SJSA1 (cell line): ENCODE results near the gene ATP1A3. TPM values are rescaled to one million over a fixed set of nuclear protein-coding genes. Genes with fewer than 3 reads are reported as not detected.

Experiments used
- DNase-seq, 2 experiments: peaks; one replicate each; pipeline ENCODE4 v3.0.0-alpha.2; 2015 to 2020; ENCODE audit warnings: low spot score in 2 of 2, low read depth in 1 of 2
- H3K27ac ChIP-seq: fragments of 250-450 bp; sonication (Bioruptor Pico); 2 replicates; pipeline ENCODE4 v1.5.1; 2020; ENCODE audit warnings: mild to moderate bottlenecking, moderate library complexity
- H3K27me3 ChIP-seq: fragments of 250-450 bp; sonication (Bioruptor Pico); replicated peaks from 2 replicates; pipeline ENCODE4 v1.5.1; 2020; ENCODE audit warnings: mild to moderate bottlenecking, moderate library complexity
- H3K36me3 ChIP-seq: fragments of 250-450 bp; sonication (Bioruptor Pico); 2 replicates; pipeline ENCODE4 v1.5.1; 2020; ENCODE audit warnings: mild to moderate bottlenecking
- H3K4me1 ChIP-seq: fragments of 250-450 bp; sonication (Bioruptor Pico); replicated peaks from 2 replicates; pipeline ENCODE4 v1.6.1; 2021; ENCODE audit warnings: mild to moderate bottlenecking
- H3K4me3 ChIP-seq: fragments of 250-450 bp; sonication (Bioruptor Pico); 2 replicates; pipeline ENCODE4 v1.5.1; 2020; ENCODE audit warnings: mild to moderate bottlenecking
- H3K9me3 ChIP-seq: fragments of 250-450 bp; sonication (Bioruptor Pico); replicated peaks from 2 replicates; pipeline ENCODE4 v1.5.1; 2020; ENCODE audit warnings: mild to moderate bottlenecking
- total RNA-seq: library from RNA; depleted of rRNA; stranded (reverse); fragments of >200 nt; shearing (Covaris generic); gene quantifications from 2 replicates; pipeline ENCODE4 v1.2.3, GENCODE V29; 2014

The ATP1A3 gene
- total RNA-seq, 1 experiment from 2014 or later, result not detected

DNA sequence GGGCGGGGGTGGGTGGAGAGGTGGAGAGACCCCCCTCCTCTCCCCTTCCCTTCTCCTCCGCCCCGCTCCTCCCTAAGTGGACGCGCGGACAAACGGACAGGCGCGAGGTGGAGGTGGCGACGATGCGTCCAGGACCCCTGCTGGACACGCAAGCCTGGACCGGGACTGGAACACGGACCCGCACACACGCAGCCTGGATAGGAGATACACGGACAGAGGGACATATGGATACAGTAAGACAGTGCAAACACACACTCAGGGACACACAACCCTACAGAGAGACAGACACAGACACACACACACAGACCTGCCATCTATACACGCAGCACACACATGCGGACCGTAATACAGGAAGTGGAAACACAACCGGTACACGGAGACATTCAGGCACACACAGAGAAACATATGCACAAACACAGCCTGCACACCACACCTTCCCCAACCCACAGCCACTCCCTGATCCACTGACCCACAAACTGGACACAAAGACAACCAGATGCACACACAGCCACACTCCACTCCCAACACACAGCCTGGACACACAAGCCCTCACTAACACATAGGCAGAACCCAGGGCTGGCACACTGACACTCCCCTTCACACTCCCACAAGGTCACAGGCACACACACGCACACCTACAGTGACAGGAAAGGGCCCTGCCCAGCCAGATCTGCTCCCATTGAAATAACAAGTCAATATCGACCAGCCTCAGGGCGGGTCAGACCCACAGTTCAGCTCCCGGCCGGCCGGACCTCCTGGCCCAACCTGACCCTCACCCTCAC is 65.1 kb downstream of the ATP1A3 start:
- Histone ChIP-seq H3K36me3 (no peaks in the 10 kb centered on the region), H3K9me3 (no peaks in the 10 kb centered on the region), H3K27me3 (peaks cover 75% of the 10 kb centered on the region), H3K4me3 (no peak overlapping the region), H3K27ac (no peak overlapping the region), H3K4me1 (no peaks in the 10 kb centered on the region)
- no peak for DNase-seq

DNA sequence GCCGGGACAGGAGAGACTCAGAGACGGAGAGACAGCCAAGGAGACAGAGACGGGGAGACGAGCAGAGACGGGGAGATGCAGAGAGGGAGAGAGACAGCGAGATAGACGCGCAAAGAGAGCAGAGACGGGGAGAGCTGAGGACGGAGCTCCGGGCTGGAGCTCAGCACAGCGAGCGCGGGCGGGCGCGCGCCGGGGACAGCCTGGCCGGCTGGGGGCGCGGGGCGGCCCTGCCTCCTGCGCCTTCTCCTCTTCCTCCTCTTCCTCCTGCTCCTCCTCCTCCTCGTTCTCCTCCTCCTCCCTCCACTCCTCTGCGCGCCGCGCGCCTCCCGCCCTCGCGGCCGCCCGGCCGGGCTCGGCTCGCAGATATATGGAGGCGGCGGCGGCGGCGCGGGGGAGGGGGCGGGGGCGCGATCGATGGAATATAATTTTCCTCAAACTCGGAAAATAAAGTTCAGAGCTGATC is 65.8 kb downstream of the ATP1A3 start, which contains the start of gene ERFL:
ERFL (minus strand) TSS at position 229 of the 463 bp plus-strand sequence. CDS start 15,530 bp downstream, outside the sequence.
- no peaks in the 10 kb centered on the region for H3K4me1 ChIP-seq
- H3K36me3 ChIP-seq, result no peaks in the 10 kb centered on the region
- no peaks in the 10 kb centered on the region for H3K9me3 ChIP-seq
- H3K27ac ChIP-seq, result no peak within 1 kb of the TSS
- no peak within 1 kb of the TSS for H3K4me3 ChIP-seq
- DNase-seq, result no peak
- H3K27me3 ChIP-seq, result peaks cover 70% of the 10 kb centered on the region

GRCh38 chr19:41927497-41928192 is 66.4 kb downstream of the ATP1A3 start:
- Histone ChIP-seq H3K27ac (no peak overlapping the region), H3K36me3 (no peaks in the 10 kb centered on the region), H3K27me3 (peaks cover 72% of the 10 kb centered on the region), H3K4me3 (no peak overlapping the region), H3K9me3 (no peaks in the 10 kb centered on the region), H3K4me1 (no peaks in the 10 kb centered on the region)
- DNase-seq, result no peak

DNA sequence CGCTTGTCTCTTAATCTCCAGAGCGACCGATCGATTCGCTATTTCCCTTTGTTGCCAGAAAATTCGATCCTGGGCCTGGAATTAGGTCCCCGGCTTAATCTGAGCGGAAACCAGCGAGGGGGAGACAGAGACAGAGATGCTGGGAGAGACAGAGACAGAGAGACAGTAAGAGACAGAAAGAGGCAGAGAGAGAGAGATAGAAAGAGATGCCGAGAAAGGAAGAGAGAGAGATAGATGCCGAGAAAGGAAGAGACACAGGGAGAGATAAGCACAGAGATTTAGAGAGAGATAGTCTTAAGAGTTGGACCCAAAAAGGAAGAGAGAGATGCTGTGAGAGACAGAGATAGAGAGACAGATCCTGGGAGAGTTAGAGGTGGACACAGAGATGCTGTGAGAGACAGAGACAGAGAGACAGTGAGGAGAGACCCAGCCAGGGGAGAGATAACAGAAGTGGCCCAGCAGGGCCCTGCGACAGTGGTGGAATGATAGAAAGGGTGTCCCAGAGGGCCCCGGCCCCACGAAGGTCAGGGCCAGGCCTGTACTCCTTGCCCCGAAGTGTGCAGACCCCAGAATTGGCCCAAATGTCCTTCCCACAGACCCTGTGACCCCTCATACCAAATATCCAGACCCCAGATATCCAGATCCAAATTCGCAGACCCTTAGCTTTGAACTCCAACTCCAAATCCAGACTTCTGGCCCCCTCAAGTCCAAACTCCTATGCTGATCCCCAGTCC is 67.1 kb downstream of the ATP1A3 start:
- no peak overlapping the region for H3K27ac ChIP-seq
- no peaks in the 10 kb centered on the region for H3K4me1 ChIP-seq
- no peaks in the 10 kb centered on the region for H3K9me3 ChIP-seq
- no peak overlapping the region for H3K4me3 ChIP-seq
- peaks cover 72% of the 10 kb centered on the region for H3K27me3 ChIP-seq
- DNase-seq, result no peak
- H3K36me3 ChIP-seq, result no peaks in the 10 kb centered on the region

DNA sequence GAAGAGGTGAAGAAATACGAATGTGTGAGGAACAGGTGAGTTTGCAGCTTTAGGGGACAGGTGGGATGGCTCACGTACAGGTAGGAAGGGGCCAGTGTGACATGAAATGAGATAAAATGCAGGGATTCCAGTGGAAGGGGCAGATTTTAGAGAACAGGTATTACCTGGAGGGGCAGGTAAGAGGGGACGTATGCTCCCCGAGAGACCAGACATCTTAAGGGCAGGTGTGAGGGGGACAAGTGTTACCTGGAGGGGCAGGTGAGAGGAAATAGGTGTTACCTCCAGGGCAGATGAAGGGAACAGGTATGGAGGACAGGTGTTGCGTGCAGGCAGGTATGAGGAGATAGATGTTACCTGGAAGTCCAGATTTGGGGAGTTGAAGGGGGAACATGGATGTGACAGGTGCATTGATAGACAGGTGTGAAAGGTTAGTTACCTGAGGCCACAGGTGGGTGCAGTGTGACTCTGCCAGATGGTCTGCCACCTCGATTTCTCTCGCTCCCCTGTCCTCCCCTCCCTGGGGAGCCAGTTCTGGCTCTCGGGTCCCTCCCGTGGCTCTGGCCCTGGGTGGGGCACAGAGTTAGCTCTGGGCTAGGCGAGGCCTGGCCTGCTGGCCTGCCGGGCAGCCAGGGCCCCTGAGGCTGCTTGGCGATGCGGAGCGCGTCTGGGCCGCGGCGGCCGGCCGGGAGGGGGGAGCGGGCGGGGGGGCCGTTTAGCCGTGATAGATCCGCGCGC is 67.8 kb downstream of the ATP1A3 start:
- Histone ChIP-seq H3K4me1 (no peaks in the 10 kb centered on the region), H3K27me3 (peaks cover 69% of the 10 kb centered on the region), H3K36me3 (no peaks in the 10 kb centered on the region), H3K9me3 (no peaks in the 10 kb centered on the region), H3K4me3 (no peak overlapping the region), H3K27ac (no peak overlapping the region)
- DNase-seq, result no peak

GRCh38 chr19:41925208-41926003 is 68.6 kb downstream of the ATP1A3 start:
- Histone ChIP-seq H3K36me3 (no peaks in the 10 kb centered on the region), H3K27me3 (peaks cover 69% of the 10 kb centered on the region), H3K9me3 (no peaks in the 10 kb centered on the region), H3K27ac (no peak overlapping the region), H3K4me1 (no peaks in the 10 kb centered on the region), H3K4me3 (no peak overlapping the region)
- DNase-seq, result no peak

DNA sequence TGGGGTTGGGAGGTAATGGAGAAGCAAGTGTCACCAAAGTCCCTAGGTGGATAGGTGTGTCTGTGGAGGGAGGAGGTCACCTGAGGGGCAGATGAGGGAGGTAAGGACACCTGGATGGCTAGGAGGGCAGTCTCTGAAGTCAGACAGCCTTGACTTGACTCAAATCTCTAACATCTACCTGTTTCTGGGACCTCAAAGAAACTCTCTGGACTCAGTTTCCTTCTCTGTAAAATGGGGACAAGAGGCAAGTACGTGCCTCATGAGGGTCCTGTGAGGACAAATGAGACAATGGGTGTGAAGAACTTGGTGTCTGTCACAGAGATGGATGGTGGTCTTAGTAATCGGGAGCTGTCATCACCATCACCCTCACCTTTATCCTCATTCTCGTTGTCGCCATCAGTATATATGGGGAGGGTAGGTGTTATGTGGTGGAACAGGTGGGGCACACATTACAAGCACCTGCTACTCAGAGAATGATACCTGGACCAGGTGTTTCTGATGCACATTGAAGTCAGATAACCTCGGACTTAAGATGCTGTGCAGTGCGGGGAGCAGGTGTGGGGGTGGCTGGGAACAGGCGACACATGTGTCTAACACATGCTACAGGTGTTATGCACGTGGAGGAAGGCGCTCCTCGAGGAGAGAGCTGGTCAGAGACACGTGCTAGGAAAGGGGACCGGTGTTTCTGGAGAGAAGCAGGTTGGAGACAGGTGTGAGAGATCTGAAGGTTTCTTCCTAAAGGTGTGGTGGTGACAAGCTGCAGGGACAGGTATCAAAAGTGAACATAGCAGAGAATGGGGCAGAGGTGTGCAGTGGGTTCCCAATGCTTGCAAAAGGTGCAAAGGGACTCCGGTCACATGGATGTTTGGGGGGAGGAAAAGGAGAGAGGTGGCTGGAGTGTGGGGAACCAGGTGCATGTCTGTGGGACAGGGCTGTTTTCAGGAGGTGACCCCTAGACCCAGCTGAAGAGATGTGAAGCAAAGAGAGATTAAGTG is 69.6 kb downstream of the ATP1A3 start:
- peaks cover 60% of the 10 kb centered on the region for H3K27me3 ChIP-seq
- H3K4me1 ChIP-seq, result no peaks in the 10 kb centered on the region
- no peak for DNase-seq
- no peak overlapping the region for H3K27ac ChIP-seq
- H3K36me3 ChIP-seq, result no peaks in the 10 kb centered on the region
- no peaks in the 10 kb centered on the region for H3K9me3 ChIP-seq
- no peak overlapping the region for H3K4me3 ChIP-seq

GRCh38 chr19:41923045-41923788 is 70.8 kb downstream of the ATP1A3 start:
- no peak for DNase-seq

DNA sequence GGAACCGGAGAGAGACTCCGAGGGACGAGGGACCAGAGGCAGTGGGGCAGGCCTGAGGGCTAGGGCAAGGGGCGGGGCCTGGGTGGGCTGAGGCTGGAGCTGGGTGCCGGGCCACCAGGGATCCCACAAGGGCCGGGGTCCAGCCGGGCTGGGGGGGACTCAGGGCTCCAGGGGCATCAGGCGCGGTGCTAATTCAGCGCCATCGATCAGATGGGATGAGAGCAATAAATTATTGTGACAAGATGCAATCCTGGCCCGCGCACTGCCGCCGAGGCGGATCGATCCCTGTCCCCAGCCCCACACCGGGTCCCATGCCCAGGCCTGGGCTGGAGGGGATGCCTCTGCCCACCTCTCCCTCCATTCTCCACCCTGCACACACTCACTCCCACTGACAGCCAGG is 71.4 kb downstream of the ATP1A3 start:
- H3K27me3 ChIP-seq, result peaks cover 46% of the 10 kb centered on the region
- H3K9me3 ChIP-seq, result no peaks in the 10 kb centered on the region
- no peak overlapping the region for H3K27ac ChIP-seq
- H3K4me3 ChIP-seq, result no peak overlapping the region
- no peaks in the 10 kb centered on the region for H3K36me3 ChIP-seq
- no peak for DNase-seq
- H3K4me1 ChIP-seq, result no peaks in the 10 kb centered on the region

More at GRCh38 chr19:41923045-41923788, 70.8 kb downstream of the ATP1A3 start:
- no peak overlapping the region for H3K4me3 ChIP-seq
- H3K9me3 ChIP-seq, result no peaks in the 10 kb centered on the region
- H3K4me1 ChIP-seq, result no peaks in the 10 kb centered on the region
- peaks cover 49% of the 10 kb centered on the region for H3K27me3 ChIP-seq
- no peak overlapping the region for H3K27ac ChIP-seq
- no peaks in the 10 kb centered on the region for H3K36me3 ChIP-seq

DNA sequence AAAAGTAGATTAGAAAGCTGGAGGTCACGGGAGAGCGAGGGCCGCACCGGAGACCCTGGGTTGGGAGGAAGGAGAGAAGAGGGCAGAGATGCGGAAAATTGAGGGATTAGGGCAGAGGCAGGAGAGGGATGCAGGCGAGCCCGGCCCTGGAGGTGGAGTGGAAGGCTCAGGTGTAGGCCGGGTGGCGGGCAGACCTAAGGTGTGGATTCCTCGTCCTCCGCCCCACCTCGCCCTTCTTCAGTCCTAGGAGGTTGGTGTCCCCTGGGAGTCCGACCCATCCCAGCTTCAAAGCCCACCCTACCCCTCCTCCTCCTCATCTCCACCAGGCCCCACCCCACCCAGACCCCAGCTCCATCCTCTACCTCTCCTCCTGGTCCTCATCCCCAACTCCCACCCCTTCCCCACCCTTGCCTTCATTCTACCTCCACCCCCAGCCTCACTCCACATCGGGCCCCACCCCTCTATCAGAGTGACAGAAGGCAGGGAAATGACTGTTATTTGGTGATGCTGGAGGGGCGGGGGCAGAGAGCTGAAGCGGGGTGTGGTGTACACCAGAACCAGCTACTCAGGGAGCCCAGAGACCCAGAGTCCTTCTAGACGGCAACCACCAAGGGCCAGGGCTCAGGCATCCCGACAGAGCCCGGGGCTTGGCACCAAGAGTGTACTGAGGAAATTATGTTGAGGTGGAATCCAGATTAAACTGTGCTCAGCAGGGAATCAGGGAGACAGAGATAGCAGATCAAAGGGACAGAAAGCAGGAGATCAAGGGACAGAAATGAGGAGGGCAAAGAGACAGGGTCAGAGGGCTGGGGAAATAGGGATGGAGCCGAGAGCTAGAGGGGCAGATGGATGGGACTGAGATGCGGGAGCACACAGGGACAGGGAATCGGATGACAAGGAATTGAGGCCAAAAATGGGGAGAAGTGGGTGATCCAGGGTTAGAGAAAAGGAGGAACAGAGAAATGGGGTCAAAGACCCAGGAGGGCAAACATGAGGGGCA is 72.2 kb downstream of the ATP1A3 start:
- Histone ChIP-seq H3K4me1 (no peaks in the 10 kb centered on the region), H3K4me3 (no peak overlapping the region), H3K36me3 (no peaks in the 10 kb centered on the region), H3K27me3 (peaks cover 42% of the 10 kb centered on the region), H3K27ac (no peak overlapping the region), H3K9me3 (no peaks in the 10 kb centered on the region)
- no peak for DNase-seq
